Vagina (tissue), 2 donors: ENCODE data around the gene MYRF.

ENCODE experiments used
- POLR2A ChIP-seq, 2 donors: fragments of 450-650 bp; IDR thresholded peaks; one replicate each; pipeline ENCODE4 v1.6.1; 2017; ENCODE audit warnings: antibody characterized with exemption in 2 of 2, mild to moderate bottlenecking in 2 of 2, moderate library complexity in 2 of 2
- POLR2AphosphoS5 ChIP-seq, 2 donors: sonication (generic); formaldehyde crosslinking; IDR thresholded peaks; one replicate each; pipeline ENCODE4 v1.9.0; 2017; ENCODE audit warnings: antibody characterized with exemption in 2 of 2, mild to moderate bottlenecking in 2 of 2, low read depth in 1 of 2; ENCODE audit not compliant: insufficient read depth in 1 of 2
- TF ChIP-seq, protein P1 (sequence below), 3 experiments: fragments of 450-650 bp in 2 of 3; fragments of 200-600 bp in 1 of 3; sonication (generic) in 1 of 3; IDR thresholded peaks; one replicate each; pipeline ENCODE4 v1.5.1; 2017 to 2019; ENCODE audit warnings: antibody characterized with exemption in 3 of 3, mild to moderate bottlenecking in 2 of 3, moderate library complexity in 2 of 3

- TF ChIP-seq POLR2AphosphoS5 (IDR thresholded peaks at IDR 0.05; ENCODE audit: insufficient read depth in 1 of 2, low read depth in 1 of 2) (no peak), POLR2A (IDR thresholded peaks at IDR 0.05) (no peak)
- TF ChIP-seq, protein P1, sequence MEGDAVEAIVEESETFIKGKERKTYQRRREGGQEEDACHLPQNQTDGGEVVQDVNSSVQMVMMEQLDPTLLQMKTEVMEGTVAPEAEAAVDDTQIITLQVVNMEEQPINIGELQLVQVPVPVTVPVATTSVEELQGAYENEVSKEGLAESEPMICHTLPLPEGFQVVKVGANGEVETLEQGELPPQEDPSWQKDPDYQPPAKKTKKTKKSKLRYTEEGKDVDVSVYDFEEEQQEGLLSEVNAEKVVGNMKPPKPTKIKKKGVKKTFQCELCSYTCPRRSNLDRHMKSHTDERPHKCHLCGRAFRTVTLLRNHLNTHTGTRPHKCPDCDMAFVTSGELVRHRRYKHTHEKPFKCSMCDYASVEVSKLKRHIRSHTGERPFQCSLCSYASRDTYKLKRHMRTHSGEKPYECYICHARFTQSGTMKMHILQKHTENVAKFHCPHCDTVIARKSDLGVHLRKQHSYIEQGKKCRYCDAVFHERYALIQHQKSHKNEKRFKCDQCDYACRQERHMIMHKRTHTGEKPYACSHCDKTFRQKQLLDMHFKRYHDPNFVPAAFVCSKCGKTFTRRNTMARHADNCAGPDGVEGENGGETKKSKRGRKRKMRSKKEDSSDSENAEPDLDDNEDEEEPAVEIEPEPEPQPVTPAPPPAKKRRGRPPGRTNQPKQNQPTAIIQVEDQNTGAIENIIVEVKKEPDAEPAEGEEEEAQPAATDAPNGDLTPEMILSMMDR (IDR thresholded peaks at IDR 0.05): no peak
These were observed 65.2 kb downstream of the MYRF start for GRCh38 chr11:61817471-61818202.
